WI38 (cell line): ENCODE results near the gene MYADML2.

Experiments used
- H3K4me3 ChIP-seq: 2 replicates; pipeline ENCODE4 v1.5.1; 2011; ENCODE audit warnings: low read depth, mild to moderate bottlenecking, control low read depth, low read length
- CTCF ChIP-seq: IDR thresholded peaks from 2 replicates; pipeline ENCODE4 v1.5.1; 2012; ENCODE audit warnings: low read depth, mild to moderate bottlenecking, control low read depth, low read length

The MYADML2 gene

DNA sequence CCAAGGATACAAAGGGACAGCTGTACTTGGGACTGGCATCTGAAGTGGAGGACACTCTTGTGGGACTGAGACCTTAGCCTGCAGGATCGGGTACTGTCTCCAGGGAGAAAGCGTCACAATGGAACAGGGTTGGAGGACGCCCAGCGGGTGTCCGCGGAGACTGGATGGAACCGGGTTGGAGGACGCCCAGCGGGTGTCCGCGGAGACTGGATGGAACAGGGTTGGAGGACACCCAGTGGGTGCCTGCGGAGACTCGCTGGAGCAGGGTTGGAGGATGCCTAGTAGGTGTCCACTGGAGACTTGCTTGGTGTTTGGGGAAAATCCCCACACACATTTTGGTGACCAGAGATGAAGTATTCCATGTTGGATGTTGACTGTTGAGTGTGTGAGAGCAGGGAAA is at the start of gene MYADML2:
MYADML2 (minus strand) TSS at position 45 of the 400 bp plus-strand sequence. CDS start 5,492 bp downstream, outside the sequence.
- no peak for TF ChIP-seq CTCF
- no peak within 1 kb of the TSS for H3K4me3 ChIP-seq

GRCh38 chr17:81996232-81996756 is 49.3 kb upstream of the MYADML2 start:
- H3K4me3 ChIP-seq = no peak overlapping the region
- TF ChIP-seq CTCF = no peak

DNA sequence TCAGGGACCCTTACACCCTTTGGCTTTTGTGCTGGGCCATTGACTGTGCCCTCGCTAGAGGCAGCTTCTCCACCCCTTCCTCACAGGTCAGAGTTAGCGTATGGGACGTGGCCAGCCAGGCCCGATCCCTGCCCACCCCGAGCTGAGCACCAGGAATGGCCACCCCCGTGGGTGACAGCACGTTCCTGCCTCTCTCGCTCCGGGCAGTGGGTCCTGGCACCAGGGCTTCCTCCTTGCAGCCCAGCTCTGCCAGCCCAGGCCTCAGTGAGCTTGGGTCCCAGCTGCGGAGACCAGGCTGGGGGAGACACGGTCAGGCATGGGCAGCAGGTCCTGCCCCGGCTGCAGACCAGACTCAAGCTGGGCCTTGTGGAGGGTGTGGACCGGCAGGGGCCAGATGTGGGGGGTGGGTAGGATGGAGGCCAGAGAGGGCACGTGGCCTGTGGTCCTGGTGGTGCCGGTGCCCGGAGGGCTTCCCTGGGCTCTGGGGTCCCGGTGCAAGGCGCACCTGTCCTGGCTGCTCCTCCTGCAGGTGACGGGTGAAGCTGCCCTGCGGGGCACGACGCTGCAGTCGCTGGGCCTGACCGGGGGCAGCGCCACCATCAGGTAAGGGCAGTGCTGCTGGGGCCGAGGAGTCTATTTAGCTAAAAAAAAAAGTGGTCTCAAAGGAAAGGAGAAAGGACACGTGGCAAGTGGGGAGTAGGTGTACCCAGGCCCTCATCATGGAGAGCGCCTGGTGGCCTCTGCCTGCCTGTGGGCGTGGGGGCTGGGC is 48.6 kb upstream of the MYADML2 start:
- H3K4me3 ChIP-seq = no peak overlapping the region
- no peak for TF ChIP-seq CTCF

DNA sequence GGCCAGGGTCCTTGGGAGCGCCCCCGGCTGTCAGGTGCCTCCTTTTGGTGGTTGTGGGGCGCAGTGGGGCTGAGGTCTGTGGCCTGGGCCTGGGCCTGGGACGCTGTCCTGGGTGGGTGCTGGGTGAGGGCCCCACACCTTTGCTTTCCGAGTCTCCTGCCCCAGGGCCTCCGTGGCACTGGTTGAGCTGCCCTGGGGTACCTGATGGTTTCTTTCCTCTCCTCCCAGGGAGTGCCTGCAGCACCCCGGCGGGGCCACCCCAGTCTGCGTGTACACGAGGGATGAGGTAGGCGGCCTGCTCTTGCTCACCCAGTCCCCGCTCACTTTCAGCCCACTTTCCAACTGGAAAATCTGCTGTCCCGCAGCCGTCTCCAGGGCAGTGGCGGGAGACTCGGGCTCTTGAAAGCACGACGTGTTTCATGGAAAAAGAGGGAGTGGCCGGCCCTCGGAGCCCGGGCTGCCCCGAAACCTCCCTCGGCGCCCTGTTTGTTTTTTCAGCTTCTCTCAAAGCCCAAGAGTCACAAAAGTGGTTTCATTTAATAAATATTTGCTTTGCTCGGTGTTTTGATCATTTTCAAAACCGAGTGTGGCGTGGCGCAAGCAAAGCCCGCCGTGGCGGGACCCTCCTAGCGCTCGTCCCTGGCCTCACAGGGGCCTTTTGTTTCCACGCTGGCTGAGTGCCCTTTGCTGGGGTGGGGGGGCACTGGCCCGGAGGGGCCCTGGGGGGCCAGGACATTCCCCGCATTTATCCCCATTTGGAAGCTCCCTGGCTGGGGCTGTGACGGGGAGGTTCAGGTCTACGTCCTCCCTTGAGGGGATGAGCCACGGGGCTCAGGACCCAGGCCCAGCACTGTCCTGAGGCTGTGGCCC is 47.8 kb upstream of the MYADML2 start:
- H3K4me3 ChIP-seq = no peak overlapping the region
- TF ChIP-seq CTCF = no peak

GRCh38 chr17:81993729-81994592 is 46.9 kb upstream of the MYADML2 start:
- no peak overlapping the region for H3K4me3 ChIP-seq
- TF ChIP-seq CTCF = no peak

DNA sequence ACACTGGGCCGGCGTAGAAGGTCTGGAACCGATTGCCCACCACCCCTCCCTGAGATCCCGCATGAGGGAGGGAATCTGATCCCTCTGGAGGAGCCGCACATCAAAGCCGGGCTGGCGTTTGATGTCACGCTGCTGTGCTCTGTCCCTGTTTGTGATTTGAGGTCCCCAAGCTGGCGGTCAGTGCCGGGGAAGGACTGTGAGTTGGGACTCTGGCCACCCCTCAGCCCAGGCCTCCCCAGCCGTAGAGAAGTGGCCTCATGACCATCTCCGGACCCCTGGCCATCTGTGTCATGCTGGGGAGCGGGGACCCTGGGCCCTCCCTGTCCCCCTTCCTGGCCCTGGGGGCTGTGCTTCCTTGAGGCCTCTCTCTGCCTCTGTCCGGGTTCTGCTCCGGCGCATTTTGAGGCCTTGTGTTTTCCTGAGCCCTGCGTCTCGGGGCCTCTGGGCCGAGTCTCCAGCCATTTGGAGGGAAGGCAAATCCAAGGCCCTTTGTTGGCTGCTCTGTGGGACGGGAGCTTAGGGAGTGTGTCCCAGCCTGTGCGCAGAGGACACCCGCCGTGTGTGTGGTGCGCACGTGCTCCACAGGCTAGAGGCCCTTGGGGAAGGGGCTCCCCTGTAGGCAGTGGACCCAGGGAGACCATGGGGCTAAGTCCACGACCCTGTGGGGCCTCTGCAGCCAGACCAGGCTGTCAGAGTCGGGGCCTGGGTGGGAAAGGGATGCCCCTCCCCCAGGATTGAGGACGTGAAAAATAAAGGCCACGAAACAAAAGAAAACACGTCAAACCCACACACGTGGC is 45.5 kb upstream of the MYADML2 start:
- no peak for TF ChIP-seq CTCF
- no peak overlapping the region for H3K4me3 ChIP-seq
